K562 (cell line): ENCODE results near the gene HDAC9. TPM values are rescaled to one million over a fixed set of nuclear protein-coding genes. Genes with fewer than 3 reads are reported as not detected.

Source experiments
- ATAC-seq: fragments of 200-7000 bp; cut with Tn5 transposase; 3 replicates; pipeline ENCODE4 v1.9.1; 2020; ENCODE audit warnings: moderate library complexity
- BruUV-seq: library from RNA; stranded (reverse); fragments of 400-500 nt; replicated peaks from 2 replicates; lab custom pipeline; 2021; lab: Mats Ljungman, UMichigan
- CTCF ChIA-PET: fragments of 300-600 bp; formaldehyde crosslinking; extraction: SDS; loops from one replicate; lab custom pipeline; 2021; ENCODE audit warnings: low intra/inter-chr PET ratio; lab: Yijun Ruan, JAX
- POLR2A ChIA-PET: fragments of 300-600, 350-650 bp; sonication (Branson Sonifier 250); formaldehyde crosslinking; extraction: SDS; loops from one replicate; lab custom pipeline; 2021; ENCODE audit warnings: antibody characterized with exemption, inconsistent platforms; lab: Yijun Ruan, JAX
- DNase-seq, 4 experiments: peaks; one replicate each; pipeline versions ENCODE4 v3.0.0 to v3.0.0-alpha.2; 2011 to 2018; ENCODE audit warnings: low spot score in 3 of 4, mixed read lengths in 3 of 4; ENCODE audit errors: extremely low read depth in 1 of 4
- FAIRE-seq: peaks from 2 replicates; lab custom pipeline; 2011; peaks lifted over from hg19 to GRCh38; lab: Jason Lieb, UNC
- H2AFZ ChIP-seq: 2 replicates; pipeline ENCODE4 v1.6.0; 2011; ENCODE audit warnings: low read depth, low read length, control low read depth, inconsistent platforms
- H3K27ac ChIP-seq: fragments of 200-600 bp; 3 replicates; pipeline ENCODE4 v1.8.0; 2011; ENCODE audit warnings: low read depth, mild to moderate bottlenecking, control low read depth, inconsistent platforms, low read length, moderate library complexity, mixed read lengths; ENCODE audit errors: extremely low read depth
- H3K27me3 ChIP-seq, 2 experiments: fragments of 300-600 bp in 1 of 2; 2 replicates in 1 of 2; 3 replicates in 1 of 2; pipeline versions ENCODE4 v1.6.0 to v1.8.0; 2011; ENCODE audit warnings: inconsistent platforms in 2 of 2, low read length in 2 of 2, mild to moderate bottlenecking in 1 of 2, mixed read lengths in 1 of 2, moderate library complexity in 1 of 2; ENCODE audit not compliant: control insufficient read depth in 2 of 2, insufficient read depth in 2 of 2
- H3K36me3 ChIP-seq: fragments of 300-600 bp; 3 replicates; pipeline ENCODE4 v1.8.0; 2011; ENCODE audit warnings: mild to moderate bottlenecking, low read length, inconsistent platforms; ENCODE audit not compliant: control insufficient read depth, insufficient read depth
- H3K4me1 ChIP-seq, 2 experiments: fragments of 200-600 bp in 1 of 2; replicated peaks in 1 of 2; 2 replicates in 1 of 2; 3 replicates in 1 of 2; pipeline versions ENCODE4 v1.5.1 to v1.8.0; 2011; ENCODE audit warnings: inconsistent platforms in 2 of 2, low read length in 2 of 2, mild to moderate bottlenecking in 1 of 2, mixed read lengths in 1 of 2, moderate library complexity in 1 of 2; ENCODE audit not compliant: control insufficient read depth in 2 of 2, insufficient read depth in 2 of 2
- H3K4me2 ChIP-seq: 2 replicates; pipeline ENCODE4 v1.6.1; 2011; ENCODE audit warnings: low read length, control low read depth, inconsistent platforms, mixed read lengths; ENCODE audit not compliant: insufficient read depth
- H3K4me3 ChIP-seq: fragments of 200-600 bp; sonication (generic), shearing (Covaris generic); 2 replicates; pipeline ENCODE4 v1.5.1; 2016; ENCODE audit warnings: control low read depth, inconsistent platforms
- H3K79me2 ChIP-seq: fragments of 200-600 bp; 3 replicates; pipeline ENCODE4 v1.8.0; 2011; ENCODE audit warnings: low read length, inconsistent platforms; ENCODE audit not compliant: control insufficient read depth, insufficient read depth
- H3K9ac ChIP-seq, 2 experiments: 2 replicates each; pipeline versions ENCODE4 v1.6.0 to v1.6.1; 2011; ENCODE audit warnings: low read depth in 2 of 2, low read length in 2 of 2, control low read depth in 1 of 2, inconsistent platforms in 1 of 2, mild to moderate bottlenecking in 1 of 2, mixed read lengths in 1 of 2; ENCODE audit not compliant: insufficient read depth in 1 of 2
- H3K9me1 ChIP-seq: one replicate; pipeline ENCODE4 v1.6.0; 2011; ENCODE audit warnings: inconsistent platforms, mild to moderate bottlenecking, low read length, moderate library complexity; ENCODE audit not compliant: control insufficient read depth, insufficient read depth
- H3K9me3 ChIP-seq: replicated peaks from 2 replicates; pipeline ENCODE4 v1.5.1; 2011; ENCODE audit warnings: low read depth, low read length, inconsistent platforms; ENCODE audit not compliant: control insufficient read depth, insufficient read depth
- H4K20me1 ChIP-seq: replicated peaks from 2 replicates; pipeline ENCODE4 v1.6.1; 2011; ENCODE audit warnings: low read length, inconsistent platforms, mixed read lengths; ENCODE audit not compliant: control insufficient read depth, insufficient read depth
- BRD9 ChIP-seq: fragments of 450-650 bp; IDR thresholded peaks from 2 replicates; pipeline ENCODE4 v1.6.1; 2018; ENCODE audit warnings: low read depth; ENCODE audit not compliant: partially characterized antibody
- E4F1 ChIP-seq: fragments of 250-450 bp; sonication (Bioruptor Pico); IDR thresholded peaks from 2 replicates; pipeline ENCODE4 v1.5.0; 2021; ENCODE audit warnings: mild to moderate bottlenecking, borderline replicate concordance
- ELK1 ChIP-seq: sonication (generic); formaldehyde crosslinking; IDR thresholded peaks from 2 replicates; pipeline ENCODE4 v1.8.1; 2022; ENCODE audit warnings: missing genetic modification reagents
- ERF ChIP-seq: fragments of 450-650 bp; formaldehyde crosslinking; IDR thresholded peaks from 2 replicates; pipeline ENCODE4 v1.4.0; 2020; ENCODE audit warnings: mild to moderate bottlenecking, mixed read lengths
- KAT7 ChIP-seq: sonication (generic); formaldehyde crosslinking; IDR thresholded peaks from 2 replicates; pipeline ENCODE4 v1.8.0; 2022; ENCODE audit warnings: missing genetic modification reagents, mild to moderate bottlenecking, borderline replicate concordance
- MED1 ChIP-seq: sonication (generic); formaldehyde crosslinking; IDR thresholded peaks from 2 replicates; pipeline ENCODE4 v1.8.1; 2023; ENCODE audit warnings: missing genetic modification reagents, borderline replicate concordance
- NFIX ChIP-seq: fragments of 250-450 bp; sonication (Bioruptor Pico); IDR thresholded peaks from 2 replicates; pipeline ENCODE4 v1.4.0; 2020; ENCODE audit warnings: low read depth, mild to moderate bottlenecking, moderate library complexity
- PKNOX1 ChIP-seq: fragments of 450-650 bp; IDR thresholded peaks from 2 replicates; pipeline ENCODE4 v1.6.1; 2016
- RBM25 ChIP-seq: fragments of 200-400 bp; formaldehyde crosslinking; IDR thresholded peaks from 2 replicates; pipeline ENCODE4 v1.6.1; 2018; ENCODE audit warnings: low read length, low read depth, moderate library complexity; ENCODE audit not compliant: severe bottlenecking
- SOX6 ChIP-seq: fragments of 450-650 bp; IDR thresholded peaks from 2 replicates; pipeline ENCODE4 v1.6.1; 2014; ENCODE audit warnings: mild to moderate bottlenecking
- ZC3H11A ChIP-seq: IDR thresholded peaks from 2 replicates; pipeline ENCODE4 v1.6.1; 2012; ENCODE audit warnings: low read depth, low read length, improper control_type of control experiment
- ZNF408 ChIP-seq: fragments of 250-450 bp; sonication (Bioruptor Pico); IDR thresholded peaks from 2 replicates; pipeline ENCODE4 v1.4.0; 2020; ENCODE audit warnings: low read depth, mild to moderate bottlenecking, moderate library complexity
- ZNF785 ChIP-seq: fragments of 250-450 bp; sonication (Bioruptor Pico); IDR thresholded peaks from 2 replicates; pipeline ENCODE4 v1.4.0; 2020; ENCODE audit warnings: mild to moderate bottlenecking
- WGBS: fragments of 100-300 bp; shearing (Covaris generic); methylation state at CpG from one replicate; pipeline ENCODE4 v1.1.6; 2016; ENCODE audit warnings: low coverage, mixed read lengths; ENCODE audit not compliant: insufficient coverage; ENCODE audit errors: missing lambda C conversion rate; 5-methylcytosine and 5-hydroxymethylcytosine counted together
- in situ Hi-C: fragments of 300-500 bp; cut with MboI; formaldehyde crosslinking; loops from 4 replicates; pipeline ENCODE4 v1.15.0; 2018; ENCODE audit warnings: inconsistent platforms, mixed read lengths
- intact Hi-C: fragments of 100-400 bp; cut with micrococcal nuclease; formaldehyde crosslinking; loops from 2 replicates; pipeline ENCODE4 v1.14.2; 2022
- polyA plus RNA-seq, 8 experiments: library from polyadenylated mRNA; depleted of rRNA in 4 of 8; stranded (reverse) in 5 of 8; unstranded in 3 of 8; fragments of >200 nt; fragmentation: Nextera tagmentation in 2 of 8; fragmentation: Illumina TruSeq in 1 of 8; extraction: Ambion mirVana in 2 of 8; extraction: Trizol in 1 of 8; gene quantifications; 2 replicates each; pipeline versions ENCODE4 v1.2.1 to v1.2.3, GENCODE V29; 2011 to 2014; ENCODE audit warnings: inconsistent platforms in 1 of 8, missing spikeins in 1 of 8
- total RNA-seq, 7 experiments: library from RNA; depleted of rRNA in 6 of 7; stranded (reverse); fragments of >200 nt in 6 of 7; fragmentation: Illumina TruSeq in 2 of 7; extraction: Trizol in 2 of 7; gene quantifications; 2 replicates each; pipeline versions ENCODE4 v1.2.1 to v1.2.3, GENCODE V29; 2011 to 2021; ENCODE audit warnings: low replicate concordance in 1 of 7

HDAC9 gene
- total and polyA plus RNA-seq, 9 of the 15 experiments (the other 6 are each of a cell fraction or from before 2014, with no cell fraction given), result 0.08 to 0.91 (median 0.33) TPM

- Histone ChIP-seq H3K27ac (no peak overlapping the region), H3K9me3 (no peaks in the 10 kb centered on the region; the same call in 1 of the 2 replicates), H3K4me2 (no peak overlapping the region), H3K9me1 (no peaks in the 10 kb centered on the region), H2AFZ (no peak overlapping the region), H3K4me1 (no peaks in the 10 kb centered on the region), H3K9ac (no peak overlapping the region), H3K27me3 (no peaks in the 10 kb centered on the region), H3K79me2 (no peaks in the 10 kb centered on the region), H3K36me3 (no peaks in the 10 kb centered on the region), H3K4me3 (no peak overlapping the region), H4K20me1 (no peaks in the 10 kb centered on the region)
- ATAC-seq (no peak), FAIRE-seq (no peak), DNase-seq (no peak)
- intact Hi-C loops (no loop called here), in situ Hi-C loops (no loop called here)
- TF ChIP-seq ERF (CRISPR knock-in tag) (no peak), SOX6 (no peak), ZNF785 (CRISPR knock-in tag) (no peak), PKNOX1 (no peak)
- ChIA-PET CTCF (interaction anchor here (0.5 to 0.6 kb wide), 2 partner anchors 293 to 407 kb away, joined by 3 read pairs; no protein-coding TSS in a partner anchor), POLR2A (no interaction called here)
- 0% methylated on average over 2 of the region's 2 CpGs for WGBS
- no TSS peak for BruUV-seq
Observed at GRCh38 chr7:18475488-18475887, 20.1 kb upstream of the HDAC9 start.

- Histone ChIP-seq H4K20me1 (no peaks in the 10 kb centered on the region), H3K4me2 (no peak overlapping the region), H3K36me3 (no peaks in the 10 kb centered on the region), H3K27me3 (no peaks in the 10 kb centered on the region), H3K4me1 (no peaks in the 10 kb centered on the region), H3K27ac (no peak overlapping the region), H3K9ac (no peak overlapping the region), H3K9me1 (no peaks in the 10 kb centered on the region), H3K4me3 (no peak overlapping the region), H3K9me3 (no peaks in the 10 kb centered on the region; the same call in 1 of the 2 replicates), H2AFZ (no peak overlapping the region), H3K79me2 (no peaks in the 10 kb centered on the region)
- no peak for ATAC-seq
- DNase-seq, result no peak
- WGBS, result 17% methylated on average over 1 of the region's 1 CpG
- no peak for FAIRE-seq
- intact Hi-C loops, result no loop called here
- in situ Hi-C loops, result no loop called here
- BruUV-seq, result no TSS peak
- ChIA-PET POLR2A (no interaction called here), CTCF (no interaction called here)
- TF ChIP-seq KAT7 (no peak), ELK1 (CRISPR knock-in tag) (no peak), MED1 (CRISPR knock-in tag) (no peak), E4F1 (CRISPR knock-in tag) (no peak), BRD9 (no peak), RBM25 (no peak), ZC3H11A (no peak), NFIX (CRISPR knock-in tag) (no peak), ZNF408 (CRISPR knock-in tag) (no peak)
Observed at GRCh38 chr7:18481776-18482175, 13.8 kb upstream of the HDAC9 start.
